Psoas muscle (tissue), 8 donors: ENCODE results near the gene YWHAQ. TPM values are rescaled to one million over a fixed set of nuclear protein-coding genes. Genes with fewer than 3 reads are reported as not detected.
A peak's percentile ranks its signal among the peaks of the same experiment; 100 is the strongest.

Experiments
- ATAC-seq, 4 donors: fragments of 200-7000 bp; cut with Tn5 transposase; one replicate each; pipeline ENCODE4 v1.9.1; 2020; ENCODE audit warnings: moderate library complexity in 3 of 4, mild to moderate bottlenecking in 2 of 4
- DNase-seq, 2 donors: peaks; one replicate each; pipeline ENCODE4 v3.0.0-alpha.2; 2020
- H3K27ac ChIP-seq: fragments of 200-600 bp; one replicate; pipeline ENCODE4 v1.8.0; 2022
- H3K27me3 ChIP-seq, 3 donors: fragments of 200-600 bp in 1 of 3; one replicate each; pipeline versions ENCODE4 v1.6.1 to v1.8.0; 2013 to 2022; ENCODE audit warnings: low read length in 2 of 3, mild to moderate bottlenecking in 2 of 3, moderate library complexity in 1 of 3; ENCODE audit not compliant: insufficient read depth in 3 of 3
- H3K36me3 ChIP-seq, 2 donors: fragments of 200-600 bp in 1 of 2; one replicate each; pipeline versions ENCODE4 v1.6.1 to v1.8.0; 2013 to 2022; ENCODE audit warnings: low read depth in 1 of 2, mild to moderate bottlenecking in 1 of 2, moderate library complexity in 1 of 2; ENCODE audit not compliant: insufficient read depth in 1 of 2
- H3K4me1 ChIP-seq: fragments of 200-600 bp; one replicate; pipeline ENCODE4 v1.8.0; 2022
- H3K4me3 ChIP-seq: fragments of 200-600 bp; one replicate; pipeline ENCODE4 v1.8.0; 2022; ENCODE audit warnings: mild to moderate bottlenecking
- H3K9me3 ChIP-seq: fragments of 200-600 bp; one replicate; pipeline ENCODE4 v1.8.0; 2022
- CTCF ChIP-seq: fragments of 200-600 bp; IDR thresholded peaks from one replicate; pipeline ENCODE4 v1.8.0; 2022; ENCODE audit warnings: antibody characterized with exemption
- WGBS, 3 donors: extraction: QIAGEN DNeasy Blood & Tissue Kit; methylation state at CpG; one replicate each; pipeline versions ENCODE4 v1.1.6 to v1.1.7; 2013; 5-methylcytosine and 5-hydroxymethylcytosine counted together
- intact Hi-C, 2 donors: fragments of 100-400 bp; cut with DNase I; formaldehyde crosslinking; loops; one replicate each; pipeline versions ENCODE4 v1.11.0 to v1.14.2; 2022
- long read RNA-seq, 2 donors: library from polyadenylated mRNA; unstranded; transcript quantifications; one replicate each; pipeline ENCODE4 v2.0.0, GENCODE V29; 2021
- polyA plus RNA-seq, 3 donors: library from polyadenylated mRNA; stranded (reverse); fragments of 200-250 nt; gene quantifications; one replicate each; pipeline ENCODE4 v1.2.3, GENCODE V29; 2013
- total RNA-seq, 4 donors: library from RNA; stranded (reverse); fragmentation: NEBNext Ultra II Directional in 2 of 4; extraction: Animal tissue kit (Norgen Biotek cat#: 25700) in 2 of 4; gene quantifications; one replicate each; pipeline versions ENCODE4 v1.2.1 to v1.2.4, GENCODE V29; 2021 to 2023
- donor health status: healthy with polysubstance abuse.
- donor health status: DM: no; HTN: no; CAD: no; lungs with moderate emphysema.
- donor health status: Bipolar disorder and iron deficiency.
- donor health status: healthy.
- donor health status: DM: yes; HTN: yes; CAD: no.
- donor health status: DM: no; HTN: no; CAD: no.
- donor health status: DM: no; HTN: no; CAD: no.
- donor health status: DM: yes; HTN: yes; CAD: no.

YWHAQ gene
- total RNA-seq (10 to 100 TPM; 53.5 to 65.9 (median 59.1) TPM), polyA plus RNA-seq (10 to 100 TPM; 41.5 to 74.7 (median 57.3) TPM)
- long read RNA-seq, donor 1, transcript YWHAQ-202 (5 exons, 2,216 nt), result minor isoform, 17 of 82 reads
- long read RNA-seq, donor 1, transcript YWHAQ-201 (6 exons, 2,208 nt), result major isoform, 60 of 82 reads
- long read RNA-seq, donor 1, partial matches to known transcripts, result 1 of 82 reads
- long read RNA-seq, donor 1, other reads (novel, unspliced or antisense), result 4 of 82 reads
- long read RNA-seq, donor 2, transcript YWHAQ-202 (5 exons, 2,216 nt), result minor isoform, 39 of 152 reads
- long read RNA-seq, donor 2, transcript YWHAQ-201 (6 exons, 2,208 nt), result major isoform, 97 of 152 reads
- long read RNA-seq, donor 2, partial matches to known transcripts, result 9 of 152 reads
- long read RNA-seq, donor 2, other reads (novel, unspliced or antisense), result 7 of 152 reads

- Histone ChIP-seq H3K4me1 (peaks cover 43% of the 10 kb centered on the region), H3K36me3 (peaks cover 0 to 22% of the 10 kb centered on the region in 2 donors), H3K4me3 (peak within 1 kb of the TSS; percentile 98), H3K9me3 (no peaks in the 10 kb centered on the region), H3K27me3 (no peaks in the 10 kb centered on the region), H3K27ac (peak within 1 kb of the TSS; percentile 96)
- intact Hi-C loops, result loop anchor here (2.0 to 5.0 kb wide), 4 partner anchors 22 to 126 kb away; no protein-coding TSS in a partner anchor
- ATAC-seq (peak; percentile 94 to 98 (median 96)), DNase-seq (peak; percentile 99)
- WGBS, 3 donors, result 0 to 1% (median 1%) methylated on average over 59 to 84 of the region's 84 CpGs
- TF ChIP-seq CTCF, result no peak
These were observed at the start of gene YWHAQ for GRCh38 chr2:9630736-9631552. Gene YWHAQ, minus strand, starts transcription at chr2:9630997. Its CDS starts 545 bp downstream, at chr2:9630452.

GRCh38 chr2:9680082-9680481 is 49.3 kb upstream of the YWHAQ start:
- intact Hi-C loops, result no loop called here
- H3K27me3 ChIP-seq, result no peaks in the 10 kb centered on the region
- no peak overlapping the region for H3K27ac ChIP-seq
- no peak overlapping the region for H3K4me3 ChIP-seq
- no peaks in the 10 kb centered on the region for H3K36me3 ChIP-seq
- no peaks in the 10 kb centered on the region for H3K4me1 ChIP-seq
- ATAC-seq (no peak), DNase-seq (no peak)
- H3K9me3 ChIP-seq, result no peaks in the 10 kb centered on the region
- 99 to 100% (median 100%) methylated on average over 2 of the region's 2 CpGs for WGBS, 3 donors
- TF ChIP-seq CTCF, result no peak

GRCh38 chr2:9679218-9679617 is 48.4 kb upstream of the YWHAQ start:
- 87 to 93% (median 90%) methylated on average over 2 of the region's 2 CpGs for WGBS, 3 donors

DNA sequence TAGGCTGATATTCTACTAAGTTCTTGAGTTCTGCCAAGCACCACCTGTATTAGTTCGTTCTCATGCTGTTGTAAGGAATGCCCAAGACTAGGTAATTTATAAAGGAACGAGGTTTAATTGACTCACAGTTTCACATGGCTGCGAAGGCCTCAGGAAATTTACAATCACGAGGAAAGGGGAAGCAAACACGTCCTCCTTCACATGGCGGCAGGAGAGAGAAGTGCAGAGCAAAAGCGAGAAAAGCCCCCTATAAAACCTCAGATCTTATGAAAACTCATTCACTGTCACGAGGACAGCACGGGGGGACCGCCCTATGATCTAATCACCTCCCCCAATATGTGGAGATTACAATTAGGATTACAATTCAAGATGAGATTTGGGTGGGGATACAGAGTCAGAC is 47.7 kb upstream of the YWHAQ start:
- DNase-seq (no peak), ATAC-seq (no peak)
- no peak for TF ChIP-seq CTCF
- H3K27me3 ChIP-seq, result no peaks in the 10 kb centered on the region
- H3K4me1 ChIP-seq, result no peaks in the 10 kb centered on the region
- no peaks in the 10 kb centered on the region for H3K36me3 ChIP-seq
- no peak overlapping the region for H3K27ac ChIP-seq
- intact Hi-C loops, result no loop called here
- H3K4me3 ChIP-seq, result no peak overlapping the region
- WGBS, 3 donors, result 85 to 90% (median 86%) methylated on average over 10 of the region's 10 CpGs
- no peaks in the 10 kb centered on the region for H3K9me3 ChIP-seq

More at GRCh38 chr2:9679218-9679617, 48.4 kb upstream of the YWHAQ start:
- DNase-seq (no peak), ATAC-seq (no peak)
- no peak overlapping the region for H3K4me3 ChIP-seq
- no peaks in the 10 kb centered on the region for H3K36me3 ChIP-seq
- no peaks in the 10 kb centered on the region for H3K4me1 ChIP-seq
- no peak for TF ChIP-seq CTCF
- H3K27me3 ChIP-seq, result no peaks in the 10 kb centered on the region
- intact Hi-C loops, result no loop called here
- H3K9me3 ChIP-seq, result no peaks in the 10 kb centered on the region
- H3K27ac ChIP-seq, result no peak overlapping the region
